ENCODE results near the gene CMIP. TPM values are rescaled to one million over a fixed set of nuclear protein-coding genes. Genes with fewer than 3 reads are reported as not detected.
A peak's percentile ranks its signal among the peaks of the same experiment; 100 is the strongest.

The CMIP gene
- polyA plus RNA-seq, 1 of the 3 experiments (the other 2 are of a cell fraction) = 5.4 TPM

DNA sequence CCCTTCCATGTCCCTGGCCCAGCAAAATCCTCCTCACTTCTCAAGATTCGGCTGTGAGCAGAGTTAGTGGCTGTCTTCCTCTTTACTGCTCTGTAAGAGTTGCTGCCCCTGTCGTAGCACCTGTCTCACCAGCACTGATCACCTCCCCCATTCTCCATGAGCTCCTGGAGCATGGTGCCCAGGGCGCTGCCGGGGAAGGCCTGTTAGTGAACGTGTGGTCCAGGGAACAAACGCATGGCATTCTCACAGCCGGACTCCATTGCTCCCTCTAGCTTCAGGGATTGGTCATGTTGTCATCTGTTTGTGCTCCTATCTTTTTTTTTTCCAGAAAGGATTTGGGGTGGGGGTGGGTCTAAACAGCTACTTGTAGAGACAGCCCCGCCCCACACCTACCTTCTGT, 141.2 kb downstream of the CMIP start:
- no peak overlapping the region for H3K27ac ChIP-seq (ENCODE audit: low read depth in 2 of 2, low read length in 1 of 2)
- no peaks in the 10 kb centered on the region for H3K79me2 ChIP-seq (ENCODE audit: insufficient read depth)
- 77% methylated on average over 6 of the region's 8 CpGs for WGBS (ENCODE audit: low lambda C conversion rate)
- no peaks in the 10 kb centered on the region for H3K9me3 ChIP-seq
- no peaks in the 10 kb centered on the region for H3K9me2 ChIP-seq
- POLR2A ChIA-PET = no interaction called here
- DNase-seq = no peak
- H3K36me3 ChIP-seq (replicated peaks in 1 of 2; ENCODE audit: control insufficient read depth in 1 of 2, insufficient read depth in 2 of 2, low read length in 1 of 2) = no peaks in the 10 kb centered on the region
- no peaks in the 10 kb centered on the region; a peak in 1 of 4 replicates for H3K4me1 ChIP-seq (ENCODE audit: control insufficient read depth in 1 of 2, insufficient read depth in 2 of 2, low read depth in 1 of 2, low read length in 1 of 2)
- no peak overlapping the region for H3K4me3 ChIP-seq (ENCODE audit: low read depth in 2 of 2, low read length in 1 of 2)
- H2AFZ ChIP-seq (ENCODE audit: low read depth) = no peak overlapping the region
- peaks cover 6% of the 10 kb centered on the region; the same call in 1 of the 2 replicates for H4K20me1 ChIP-seq (ENCODE audit: insufficient read depth)
- TF ChIP-seq EP300 (IDR thresholded peaks at IDR 0.05; ENCODE audit: borderline replicate concordance in 1 of 2, low read depth in 1 of 2, low read length in 1 of 2) (no peak), EZH2phosphoT487 (IDR thresholded peaks at IDR 0.05; ENCODE audit: borderline replicate concordance, low read depth) (no peak), TAF1 (IDR thresholded peaks at IDR 0.05; ENCODE audit: borderline replicate concordance, low read depth, low read length) (no peak), RFX5 (IDR thresholded peaks at IDR 0.05; ENCODE audit: low read length) (no peak), RXRA (IDR thresholded peaks at IDR 0.05; ENCODE audit: borderline replicate concordance, low read depth) (no peak), RAD21 (IDR thresholded peaks at IDR 0.05; ENCODE audit: low read length) (peak; percentile 33; the same call in 1 of the 2 replicates)
- TF ChIP-seq, protein P1, sequence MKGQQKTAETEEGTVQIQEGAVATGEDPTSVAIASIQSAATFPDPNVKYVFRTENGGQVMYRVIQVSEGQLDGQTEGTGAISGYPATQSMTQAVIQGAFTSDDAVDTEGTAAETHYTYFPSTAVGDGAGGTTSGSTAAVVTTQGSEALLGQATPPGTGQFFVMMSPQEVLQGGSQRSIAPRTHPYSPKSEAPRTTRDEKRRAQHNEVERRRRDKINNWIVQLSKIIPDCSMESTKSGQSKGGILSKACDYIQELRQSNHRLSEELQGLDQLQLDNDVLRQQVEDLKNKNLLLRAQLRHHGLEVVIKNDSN (IDR thresholded peaks at IDR 0.05; ENCODE audit: borderline replicate concordance, low read depth) = no peak
- TF ChIP-seq, protein P2, sequence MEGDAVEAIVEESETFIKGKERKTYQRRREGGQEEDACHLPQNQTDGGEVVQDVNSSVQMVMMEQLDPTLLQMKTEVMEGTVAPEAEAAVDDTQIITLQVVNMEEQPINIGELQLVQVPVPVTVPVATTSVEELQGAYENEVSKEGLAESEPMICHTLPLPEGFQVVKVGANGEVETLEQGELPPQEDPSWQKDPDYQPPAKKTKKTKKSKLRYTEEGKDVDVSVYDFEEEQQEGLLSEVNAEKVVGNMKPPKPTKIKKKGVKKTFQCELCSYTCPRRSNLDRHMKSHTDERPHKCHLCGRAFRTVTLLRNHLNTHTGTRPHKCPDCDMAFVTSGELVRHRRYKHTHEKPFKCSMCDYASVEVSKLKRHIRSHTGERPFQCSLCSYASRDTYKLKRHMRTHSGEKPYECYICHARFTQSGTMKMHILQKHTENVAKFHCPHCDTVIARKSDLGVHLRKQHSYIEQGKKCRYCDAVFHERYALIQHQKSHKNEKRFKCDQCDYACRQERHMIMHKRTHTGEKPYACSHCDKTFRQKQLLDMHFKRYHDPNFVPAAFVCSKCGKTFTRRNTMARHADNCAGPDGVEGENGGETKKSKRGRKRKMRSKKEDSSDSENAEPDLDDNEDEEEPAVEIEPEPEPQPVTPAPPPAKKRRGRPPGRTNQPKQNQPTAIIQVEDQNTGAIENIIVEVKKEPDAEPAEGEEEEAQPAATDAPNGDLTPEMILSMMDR (IDR thresholded peaks at IDR 0.05) = peak; percentile 33
- TF ChIP-seq, protein P3, sequence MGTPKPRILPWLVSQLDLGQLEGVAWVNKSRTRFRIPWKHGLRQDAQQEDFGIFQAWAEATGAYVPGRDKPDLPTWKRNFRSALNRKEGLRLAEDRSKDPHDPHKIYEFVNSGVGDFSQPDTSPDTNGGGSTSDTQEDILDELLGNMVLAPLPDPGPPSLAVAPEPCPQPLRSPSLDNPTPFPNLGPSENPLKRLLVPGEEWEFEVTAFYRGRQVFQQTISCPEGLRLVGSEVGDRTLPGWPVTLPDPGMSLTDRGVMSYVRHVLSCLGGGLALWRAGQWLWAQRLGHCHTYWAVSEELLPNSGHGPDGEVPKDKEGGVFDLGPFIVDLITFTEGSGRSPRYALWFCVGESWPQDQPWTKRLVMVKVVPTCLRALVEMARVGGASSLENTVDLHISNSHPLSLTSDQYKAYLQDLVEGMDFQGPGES (IDR thresholded peaks at IDR 0.05; ENCODE audit: low read depth, low read length) = no peak
- no peak overlapping the region for H3K4me2 ChIP-seq
- no peaks in the 10 kb centered on the region for H3F3A ChIP-seq (replicated peaks; ENCODE audit: insufficient read depth)
- H3K9ac ChIP-seq = no peak overlapping the region
- CTCF ChIA-PET = interaction anchor here (0.7 to 1.2 kb wide), 3 partner anchors 39 to 182 kb away, joined by 3 to 4 read pairs (median 3); no protein-coding TSS in a partner anchor
- no peaks in the 10 kb centered on the region for H3K27me3 ChIP-seq (ENCODE audit: insufficient read depth)

DNA sequence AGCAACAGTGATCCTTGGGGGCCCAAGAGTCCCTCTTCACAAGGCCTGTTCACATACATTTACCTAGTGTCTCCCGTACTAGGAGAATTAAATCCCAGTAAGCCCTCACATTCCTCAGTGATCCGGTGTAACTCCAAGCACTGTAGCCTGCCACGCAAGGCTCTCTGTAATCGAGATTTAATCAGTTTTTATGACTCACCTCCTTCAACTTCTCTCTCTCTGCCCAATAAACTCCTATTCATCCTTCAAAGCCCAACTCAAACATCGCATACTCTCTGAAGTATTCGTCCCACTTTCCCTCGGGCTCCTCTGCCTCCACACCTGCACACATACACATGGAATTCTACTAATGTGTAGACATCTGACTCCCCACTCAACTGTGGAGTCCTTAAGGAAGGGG, 141.8 kb downstream of the CMIP start:
- Histone ChIP-seq H3K9me3 (no peaks in the 10 kb centered on the region), H3F3A (replicated peaks; ENCODE audit: insufficient read depth) (no peaks in the 10 kb centered on the region), H3K9ac (no peak overlapping the region), H2AFZ (ENCODE audit: low read depth) (no peak overlapping the region), H3K27ac (ENCODE audit: low read depth in 2 of 2, low read length in 1 of 2) (no peak overlapping the region), H3K4me1 (ENCODE audit: control insufficient read depth in 1 of 2, insufficient read depth in 2 of 2, low read depth in 1 of 2, low read length in 1 of 2) (peaks cover 0 to 3% of the 10 kb centered on the region in 2 experiments; a peak in 1 of 4 replicates), H3K4me3 (ENCODE audit: low read depth in 2 of 2, low read length in 1 of 2) (no peak overlapping the region), H3K4me2 (no peak overlapping the region), H3K36me3 (replicated peaks in 1 of 2; ENCODE audit: control insufficient read depth in 1 of 2, insufficient read depth in 2 of 2, low read length in 1 of 2) (no peaks in the 10 kb centered on the region), H3K9me2 (no peaks in the 10 kb centered on the region), H3K27me3 (ENCODE audit: insufficient read depth) (no peaks in the 10 kb centered on the region), H3K79me2 (ENCODE audit: insufficient read depth) (no peaks in the 10 kb centered on the region), H4K20me1 (ENCODE audit: insufficient read depth) (peaks cover 6% of the 10 kb centered on the region; the same call in 1 of the 2 replicates)
- ChIA-PET POLR2A (no interaction called here), CTCF (interaction anchor here (1.2 kb wide), 1 partner anchor 183 kb away, joined by 4 read pairs; no protein-coding TSS in a partner anchor)
- 81% methylated on average over 7 of the region's 7 CpGs for WGBS (ENCODE audit: low lambda C conversion rate)
- DNase-seq = no peak
- TF ChIP-seq ELF1 (IDR thresholded peaks at IDR 0.05) (no peak), EP300 (IDR thresholded peaks at IDR 0.05; ENCODE audit: borderline replicate concordance in 1 of 2, low read depth in 1 of 2, low read length in 1 of 2) (no peak), RAD21 (IDR thresholded peaks at IDR 0.05; ENCODE audit: low read length) (no peak), TEAD4 (IDR thresholded peaks at IDR 0.05; ENCODE audit: borderline replicate concordance, insufficient read depth) (no peak), FOSL2 (IDR thresholded peaks at IDR 0.05; ENCODE audit: borderline replicate concordance, low read depth) (no peak), TCF12 (IDR thresholded peaks at IDR 0.05) (no peak), RFX5 (IDR thresholded peaks at IDR 0.05; ENCODE audit: low read length) (no peak), POLR2AphosphoS5 (IDR thresholded peaks at IDR 0.05; ENCODE audit: low read depth, low read length) (no peak), FOXM1 (IDR thresholded peaks at IDR 0.05; ENCODE audit: low read depth) (no peak), YY1 (IDR thresholded peaks at IDR 0.05; ENCODE audit: low read depth) (no peak), SMC3 (IDR thresholded peaks at IDR 0.05; ENCODE audit: low read depth, low read length) (no peak), NFIC (IDR thresholded peaks at IDR 0.05; ENCODE audit: borderline replicate concordance) (no peak)
- TF ChIP-seq, protein P4, sequence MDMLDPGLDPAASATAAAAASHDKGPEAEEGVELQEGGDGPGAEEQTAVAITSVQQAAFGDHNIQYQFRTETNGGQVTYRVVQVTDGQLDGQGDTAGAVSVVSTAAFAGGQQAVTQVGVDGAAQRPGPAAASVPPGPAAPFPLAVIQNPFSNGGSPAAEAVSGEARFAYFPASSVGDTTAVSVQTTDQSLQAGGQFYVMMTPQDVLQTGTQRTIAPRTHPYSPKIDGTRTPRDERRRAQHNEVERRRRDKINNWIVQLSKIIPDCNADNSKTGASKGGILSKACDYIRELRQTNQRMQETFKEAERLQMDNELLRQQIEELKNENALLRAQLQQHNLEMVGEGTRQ (IDR thresholded peaks at IDR 0.05; ENCODE audit: borderline replicate concordance, low read depth, low read length) = no peak
- TF ChIP-seq, protein P5, sequence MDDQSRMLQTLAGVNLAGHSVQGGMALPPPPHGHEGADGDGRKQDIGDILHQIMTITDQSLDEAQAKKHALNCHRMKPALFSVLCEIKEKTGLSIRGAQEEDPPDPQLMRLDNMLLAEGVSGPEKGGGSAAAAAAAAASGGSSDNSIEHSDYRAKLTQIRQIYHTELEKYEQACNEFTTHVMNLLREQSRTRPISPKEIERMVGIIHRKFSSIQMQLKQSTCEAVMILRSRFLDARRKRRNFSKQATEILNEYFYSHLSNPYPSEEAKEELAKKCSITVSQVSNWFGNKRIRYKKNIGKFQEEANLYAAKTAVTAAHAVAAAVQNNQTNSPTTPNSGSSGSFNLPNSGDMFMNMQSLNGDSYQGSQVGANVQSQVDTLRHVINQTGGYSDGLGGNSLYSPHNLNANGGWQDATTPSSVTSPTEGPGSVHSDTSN (IDR thresholded peaks at IDR 0.05) = no peak
- TF ChIP-seq, protein P2 (IDR thresholded peaks at IDR 0.05) = no peak

Data from SK-N-SH (cell line).